ENCODE results near the gene EFNB2. TPM values are rescaled to one million over a fixed set of nuclear protein-coding genes. Genes with fewer than 3 reads are reported as not detected.

The EFNB2 gene
- total RNA-seq, 2 donors from 2014 or later = 4.6 to 6.7 TPM

DNA sequence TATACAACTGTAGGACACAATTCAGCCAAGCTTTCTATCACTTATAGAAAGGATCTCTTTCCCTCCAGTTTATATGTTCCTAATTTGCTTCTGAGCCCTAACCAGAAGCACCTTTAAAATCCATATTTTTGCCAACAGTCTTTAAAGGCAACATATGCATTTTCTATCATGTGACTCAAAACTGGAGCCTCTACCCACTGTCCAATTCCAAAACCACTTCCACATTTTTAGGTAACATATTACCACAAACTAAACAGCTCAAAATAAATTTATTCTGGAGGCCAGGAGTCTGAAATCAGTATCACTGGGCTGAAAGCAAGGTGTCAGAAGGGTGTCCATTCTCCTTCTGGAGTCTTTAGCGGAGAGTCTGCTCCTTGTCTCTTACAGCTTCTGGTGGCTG, 15.9 kb upstream of the EFNB2 start:
- H3K27ac ChIP-seq = no peak overlapping the region
- ATAC-seq (no peak), DNase-seq (no peak)
- intact Hi-C loops (cut with DNase I) = no loop called here
- no peaks in the 10 kb centered on the region for H3K27me3 ChIP-seq
- TF ChIP-seq POLR2A (IDR thresholded peaks at IDR 0.05) = no peak
- TF ChIP-seq, protein P1, sequence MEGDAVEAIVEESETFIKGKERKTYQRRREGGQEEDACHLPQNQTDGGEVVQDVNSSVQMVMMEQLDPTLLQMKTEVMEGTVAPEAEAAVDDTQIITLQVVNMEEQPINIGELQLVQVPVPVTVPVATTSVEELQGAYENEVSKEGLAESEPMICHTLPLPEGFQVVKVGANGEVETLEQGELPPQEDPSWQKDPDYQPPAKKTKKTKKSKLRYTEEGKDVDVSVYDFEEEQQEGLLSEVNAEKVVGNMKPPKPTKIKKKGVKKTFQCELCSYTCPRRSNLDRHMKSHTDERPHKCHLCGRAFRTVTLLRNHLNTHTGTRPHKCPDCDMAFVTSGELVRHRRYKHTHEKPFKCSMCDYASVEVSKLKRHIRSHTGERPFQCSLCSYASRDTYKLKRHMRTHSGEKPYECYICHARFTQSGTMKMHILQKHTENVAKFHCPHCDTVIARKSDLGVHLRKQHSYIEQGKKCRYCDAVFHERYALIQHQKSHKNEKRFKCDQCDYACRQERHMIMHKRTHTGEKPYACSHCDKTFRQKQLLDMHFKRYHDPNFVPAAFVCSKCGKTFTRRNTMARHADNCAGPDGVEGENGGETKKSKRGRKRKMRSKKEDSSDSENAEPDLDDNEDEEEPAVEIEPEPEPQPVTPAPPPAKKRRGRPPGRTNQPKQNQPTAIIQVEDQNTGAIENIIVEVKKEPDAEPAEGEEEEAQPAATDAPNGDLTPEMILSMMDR (IDR thresholded peaks at IDR 0.05) = no peak
- no peaks in the 10 kb centered on the region for H3K9me3 ChIP-seq
- H3K4me3 ChIP-seq = no peak overlapping the region
- no peaks in the 10 kb centered on the region for H3K4me1 ChIP-seq
- peaks cover 0 to 3% of the 10 kb centered on the region in 2 donors for H3K36me3 ChIP-seq (replicated peaks in 1 of 2; ENCODE audit: insufficient read depth in 1 of 2, low read depth in 2 of 2)
- 94 to 100% methylated on average over 1 of the region's 1 CpG for WGBS, 2 donors

DNA sequence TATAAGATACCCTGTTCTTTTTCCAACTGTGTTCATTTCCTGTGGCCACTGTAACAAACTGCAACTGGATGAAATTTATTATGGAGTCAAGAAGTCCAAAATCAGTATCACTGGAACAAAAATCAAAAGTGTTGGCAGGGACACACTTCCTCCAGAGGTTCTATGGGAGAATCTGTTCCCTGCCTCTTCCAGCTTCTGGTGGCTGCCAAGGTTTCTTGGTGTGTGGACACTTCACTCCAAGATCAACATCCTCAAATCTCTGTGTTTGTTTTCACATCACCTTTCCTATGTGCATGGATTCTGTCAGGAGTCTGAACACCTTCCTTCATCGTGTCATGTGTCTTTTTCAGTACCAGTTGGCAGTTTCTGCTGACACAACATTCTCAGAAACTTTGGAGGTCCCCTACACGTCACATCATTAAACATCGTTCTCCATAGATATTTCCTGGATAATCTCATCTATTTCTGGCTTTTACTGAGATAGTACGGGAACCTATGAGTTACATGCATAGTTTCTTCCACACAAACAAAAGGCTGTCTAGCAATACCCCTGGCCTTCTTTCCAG, 15.2 kb upstream of the EFNB2 start:
- Histone ChIP-seq H3K4me3 (no peak overlapping the region), H3K27me3 (no peaks in the 10 kb centered on the region), H3K9me3 (no peaks in the 10 kb centered on the region), H3K36me3 (replicated peaks in 1 of 2; ENCODE audit: insufficient read depth in 1 of 2, low read depth in 2 of 2) (no peaks in the 10 kb centered on the region), H3K27ac (no peak overlapping the region), H3K4me1 (no peaks in the 10 kb centered on the region)
- no peak for ATAC-seq
- no peak for DNase-seq
- TF ChIP-seq POLR2A (IDR thresholded peaks at IDR 0.05) = no peak
- TF ChIP-seq, protein P1 (IDR thresholded peaks at IDR 0.05) = no peak
- intact Hi-C loops (cut with DNase I) = no loop called here
- WGBS, 2 donors = 73 to 81% methylated on average over 4 of the region's 4 CpGs

DNA sequence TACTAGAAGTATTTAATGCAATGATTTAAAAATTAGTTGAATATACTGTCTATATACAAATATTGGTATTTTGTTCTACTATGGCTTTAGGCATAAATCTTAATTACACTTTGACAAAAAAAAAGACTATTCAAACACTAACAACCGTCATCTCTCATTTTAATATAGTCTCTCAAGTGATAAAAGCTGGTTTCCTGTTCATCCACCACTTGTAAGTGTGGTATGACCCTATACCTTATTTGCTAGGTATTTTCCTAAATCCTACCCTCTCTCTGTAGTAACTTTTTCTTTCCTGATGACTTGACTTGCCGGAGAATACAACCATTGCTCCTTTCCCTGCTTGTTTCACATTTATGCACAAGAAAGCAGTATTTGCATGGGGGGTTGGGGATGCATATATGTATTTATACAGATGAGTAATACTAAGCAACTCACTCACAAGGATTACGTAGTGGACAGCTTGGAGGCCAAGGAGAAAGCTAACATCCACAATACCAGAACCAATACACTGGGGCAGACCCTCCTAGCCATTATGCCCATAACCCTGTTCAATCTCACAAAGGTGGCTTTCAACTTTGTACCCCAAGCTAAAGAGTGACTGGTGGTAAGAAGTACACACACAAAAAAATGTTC, 12.7 kb upstream of the EFNB2 start:
- H3K9me3 ChIP-seq = no peaks in the 10 kb centered on the region
- TF ChIP-seq POLR2A (IDR thresholded peaks at IDR 0.05) = no peak
- TF ChIP-seq, protein P1 (IDR thresholded peaks at IDR 0.05) = no peak
- H3K27me3 ChIP-seq = no peaks in the 10 kb centered on the region
- no peak overlapping the region for H3K4me3 ChIP-seq
- DNase-seq = no peak
- peaks cover 4% of the 10 kb centered on the region for H3K4me1 ChIP-seq
- 88 to 92% methylated on average over 3 of the region's 3 CpGs for WGBS, 2 donors
- intact Hi-C loops (cut with DNase I) = no loop called here
- no peak for ATAC-seq
- no peaks in the 10 kb centered on the region for H3K36me3 ChIP-seq (replicated peaks in 1 of 2; ENCODE audit: insufficient read depth in 1 of 2, low read depth in 2 of 2)
- no peak overlapping the region for H3K27ac ChIP-seq

DNA sequence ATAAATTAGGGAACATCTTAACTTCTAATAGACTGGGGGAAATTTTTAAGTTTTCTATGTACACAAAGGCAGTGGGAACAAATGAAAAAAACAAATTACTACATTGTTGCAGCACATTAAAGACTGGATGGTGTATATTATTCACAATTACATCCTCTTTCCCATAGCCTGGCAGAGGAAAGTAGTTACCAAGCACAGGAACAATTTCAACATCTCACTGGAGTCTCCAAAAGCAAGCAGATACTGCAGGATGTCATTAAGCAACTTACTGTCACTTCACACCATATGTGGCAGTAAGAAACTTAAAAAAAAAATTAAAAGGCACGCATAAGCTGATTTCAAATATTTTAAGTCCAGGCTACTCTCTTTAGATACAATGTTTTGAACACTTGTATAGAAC, 6.4 kb upstream of the EFNB2 start:
- intact Hi-C loops (cut with DNase I) = no loop called here

More for the DNA sequence above, 6.4 kb upstream of the EFNB2 start:
- Histone ChIP-seq H3K36me3 (replicated peaks in 1 of 2; ENCODE audit: insufficient read depth in 1 of 2, low read depth in 2 of 2) (no peaks in the 10 kb centered on the region), H3K27me3 (no peaks in the 10 kb centered on the region), H3K4me3 (no peak overlapping the region), H3K27ac (no peak overlapping the region), H3K9me3 (no peaks in the 10 kb centered on the region), H3K4me1 (peaks cover 4% of the 10 kb centered on the region)
- 88 to 93% methylated on average over 1 of the region's 1 CpG for WGBS, 2 donors
- no peak for DNase-seq
- ATAC-seq = no peak
- no peak for TF ChIP-seq POLR2A (IDR thresholded peaks at IDR 0.05)
- TF ChIP-seq, protein P1 (IDR thresholded peaks at IDR 0.05) = no peak

All from body of pancreas (tissue), 4 donors.